HepG2 (cell line): ENCODE results near the gene ZXDC. TPM values are rescaled to one million over a fixed set of nuclear protein-coding genes. Genes with fewer than 3 reads are reported as not detected.

Source experiments
- ATAC-seq: fragments of 200-7000 bp; cut with Tn5 transposase; 3 replicates; pipeline ENCODE4 v1.9.1; 2020; ENCODE audit warnings: mild to moderate bottlenecking, moderate library complexity
- BruUV-seq: library from RNA; stranded (reverse); fragments of 400-500 nt; replicated peaks from 2 replicates; lab custom pipeline; 2021; lab: Mats Ljungman, UMichigan
- CTCF ChIA-PET: fragments of 300-600 bp; formaldehyde crosslinking; extraction: SDS; loops from one replicate; lab custom pipeline; 2021; ENCODE audit warnings: low total read pairs, inconsistent platforms, low intra/inter-chr PET ratio; lab: Yijun Ruan, JAX
- POLR2A ChIA-PET: fragments of 350-600 bp; sonication (Branson Sonifier 250); formaldehyde crosslinking; loops from one replicate; lab custom pipeline; 2020; ENCODE audit warnings: antibody characterized with exemption, inconsistent platforms; lab: Yijun Ruan, JAX
- DNase-seq: peaks from one replicate; pipeline ENCODE4 v3.0.0-alpha.2; 2015; ENCODE audit warnings: low spot score
- FAIRE-seq: peaks from 3 replicates; lab custom pipeline; 2011; peaks lifted over from hg19 to GRCh38; lab: Jason Lieb, UNC
- H2AFZ ChIP-seq: one replicate; pipeline ENCODE4 v1.6.1; 2011; ENCODE audit warnings: low read length, inconsistent platforms
- H3K27ac ChIP-seq: fragments of 300-600 bp; 3 replicates; pipeline ENCODE4 v1.8.0; 2011; ENCODE audit warnings: mixed run types, mild to moderate bottlenecking, mixed read lengths, low read length, inconsistent platforms; ENCODE audit not compliant: insufficient read depth; ENCODE audit errors: extremely low read length
- H3K27me3 ChIP-seq, 2 experiments: fragments of 200-600 bp in 1 of 2; 2 replicates in 1 of 2; 3 replicates in 1 of 2; pipeline versions ENCODE4 v1.6.0 to v1.8.0; 2011; ENCODE audit warnings: low read length in 2 of 2, mild to moderate bottlenecking in 2 of 2, moderate library complexity in 2 of 2, inconsistent platforms in 1 of 2; ENCODE audit not compliant: insufficient read depth in 2 of 2, control insufficient read depth in 1 of 2
- H3K36me3 ChIP-seq, 2 experiments: fragments of 200-600 bp in 1 of 2; replicated peaks in 1 of 2; 2 replicates in 1 of 2; 3 replicates in 1 of 2; pipeline versions ENCODE4 v1.5.1 to v1.8.0; 2011; ENCODE audit warnings: low read length in 2 of 2, inconsistent platforms in 1 of 2; ENCODE audit not compliant: insufficient read depth in 2 of 2, control insufficient read depth in 1 of 2
- H3K4me1 ChIP-seq: 2 replicates; pipeline ENCODE4 v1.5.1; 2012; ENCODE audit warnings: low read length, inconsistent platforms; ENCODE audit not compliant: insufficient read depth
- H3K4me2 ChIP-seq: 2 replicates; pipeline ENCODE4 v1.6.0; 2011; ENCODE audit warnings: low read depth, low read length, inconsistent platforms
- H3K4me3 ChIP-seq, 3 experiments: fragments of 200-600 bp in 1 of 3; sonication (generic), shearing (Covaris generic) in 1 of 3; replicated peaks in 1 of 3; 2 replicates each; pipeline ENCODE4 v1.5.1; 2011 to 2016; ENCODE audit warnings: low read length in 3 of 3, inconsistent platforms in 2 of 3, low read depth in 2 of 3, mild to moderate bottlenecking in 2 of 3, control low read depth in 1 of 3, mixed read lengths in 1 of 3; ENCODE audit not compliant: insufficient read depth in 1 of 3
- H3K79me2 ChIP-seq: one replicate; pipeline ENCODE4 v1.6.1; 2011; ENCODE audit warnings: low read length, inconsistent platforms; ENCODE audit not compliant: insufficient read depth
- H3K9ac ChIP-seq: 2 replicates; pipeline ENCODE4 v1.6.0; 2011; ENCODE audit warnings: mild to moderate bottlenecking, low read depth, low read length, inconsistent platforms; ENCODE audit not compliant: insufficient read depth
- H3K9me3 ChIP-seq: 2 replicates; pipeline ENCODE4 v1.5.1; 2012; ENCODE audit warnings: mild to moderate bottlenecking, low read length
- H4K20me1 ChIP-seq: 2 replicates; pipeline ENCODE4 v1.6.0; 2011; ENCODE audit warnings: inconsistent platforms, mild to moderate bottlenecking, low read length, moderate library complexity; ENCODE audit not compliant: insufficient read depth
- MAF1 ChIP-seq: sonication (generic); formaldehyde crosslinking; IDR thresholded peaks from 2 replicates; pipeline ENCODE4 v1.5.0; 2020; ENCODE audit warnings: missing genetic modification reagents, borderline replicate concordance
- NFYC ChIP-seq: IDR thresholded peaks from 2 replicates; pipeline ENCODE4 v1.6.1; 2016; ENCODE audit warnings: missing genetic modification reagents, missing compliant biosample characterization
- NKX3-1 ChIP-seq: sonication (generic); formaldehyde crosslinking; IDR thresholded peaks from 2 replicates; pipeline ENCODE4 v1.5.0; 2020; ENCODE audit warnings: missing genetic modification reagents
- ONECUT2 ChIP-seq: sonication (generic); formaldehyde crosslinking; IDR thresholded peaks from 2 replicates; pipeline ENCODE4 v1.4.0; 2020; ENCODE audit warnings: missing genetic modification reagents
- RAD51 ChIP-seq: fragments of 450-650 bp; IDR thresholded peaks from 2 replicates; pipeline ENCODE4 v1.6.1; 2016; ENCODE audit warnings: borderline replicate concordance
- REXO4 ChIP-seq: sonication (generic); formaldehyde crosslinking; IDR thresholded peaks from 2 replicates; pipeline ENCODE4 v1.8.0; 2022; ENCODE audit warnings: missing genetic modification reagents, mild to moderate bottlenecking, borderline replicate concordance
- SKI ChIP-seq: fragments of 450-650 bp; IDR thresholded peaks from one replicate; pipeline ENCODE4 v1.6.1; 2018; ENCODE audit warnings: mild to moderate bottlenecking; ENCODE audit not compliant: partially characterized antibody
- ZBTB14 ChIP-seq: sonication (generic); formaldehyde crosslinking; IDR thresholded peaks from 2 replicates; pipeline ENCODE4 v1.4.0; 2020; ENCODE audit warnings: missing genetic modification reagents
- ZFAT ChIP-seq: sonication (generic); formaldehyde crosslinking; conservative IDR thresholded peaks from 2 replicates; pipeline ENCODE4 v1.8.1; 2023; ENCODE audit warnings: missing genetic modification reagents, inconsistent platforms
- ZGPAT ChIP-seq: IDR thresholded peaks from 2 replicates; pipeline ENCODE4 v1.6.1; 2016; ENCODE audit warnings: mild to moderate bottlenecking
- ZNF160 ChIP-seq: sonication (generic); formaldehyde crosslinking; IDR thresholded peaks from 2 replicates; pipeline ENCODE4 v1.8.0; 2022; ENCODE audit warnings: mild to moderate bottlenecking, inconsistent platforms, missing genetic modification reagents
- ZNF205 ChIP-seq: IDR thresholded peaks from 2 replicates; pipeline ENCODE4 v1.6.1; 2018; ENCODE audit warnings: missing biosample characterization, missing genetic modification reagents
- ZNF746 ChIP-seq: sonication (generic); formaldehyde crosslinking; IDR thresholded peaks from 2 replicates; pipeline ENCODE4 v1.8.0; 2022; ENCODE audit warnings: mild to moderate bottlenecking, missing genetic modification reagents
- WGBS: methylation state at CpG from one replicate; pipeline ENCODE4 v1.1.6; 2017; ENCODE audit warnings: low lambda C conversion rate; 5-methylcytosine and 5-hydroxymethylcytosine counted together
- in situ Hi-C: cut with HindIII; loops from 2 replicates; pipeline ENCODE4 v1.10.0; 2017; ENCODE audit warnings: low pct_unique_long_range_greater_than_20kb; ENCODE audit not compliant: extremely low pct_ligation_motif_present
- intact Hi-C: fragments of 100-400 bp; cut with micrococcal nuclease; formaldehyde crosslinking; loops from one replicate; pipeline ENCODE4 v1.10.0; 2022; ENCODE audit not compliant: unreplicated experiment
- polyA plus RNA-seq, 8 experiments: library from polyadenylated mRNA; depleted of rRNA in 3 of 8; stranded (reverse) in 7 of 8; unstranded in 1 of 8; fragments of >200 nt; fragmentation: Illumina TruSeq in 4 of 8; extraction: Trizol in 4 of 8; gene quantifications; 2 replicates each; pipeline versions ENCODE4 v1.2.1 to v1.2.3, GENCODE V29; 2011 to 2016; ENCODE audit warnings: low read depth in 4 of 8, missing spikeins in 1 of 8, mixed read lengths in 1 of 8; ENCODE audit not compliant: insufficient read depth in 1 of 8
- total RNA-seq, 5 experiments: library from RNA; depleted of rRNA; stranded (reverse); fragments of >200 nt; fragmentation: Illumina TruSeq; extraction: Trizol; gene quantifications; 2 replicates each; pipeline ENCODE4 v1.2.3, GENCODE V29; 2016; ENCODE audit warnings: low read depth in 1 of 5

Gene ZXDC
- total and polyA plus RNA-seq, 2 of the 13 experiments (the other 11 are each of a cell fraction or from before 2014, with no cell fraction given) = 17.6 to 21.2 TPM

GRCh38 chr3:126508564-126508964 is 32.9 kb upstream of the ZXDC start:
- H2AFZ ChIP-seq = no peak overlapping the region
- no TSS peak for BruUV-seq
- H3K4me2 ChIP-seq = no peak overlapping the region
- no peak for ATAC-seq
- ChIA-PET POLR2A (interaction anchor here (1.2 kb wide), 1 partner anchor 10 kb away, joined by 4 read pairs; no protein-coding TSS in a partner anchor), CTCF (no interaction called here)
- H3K9ac ChIP-seq = no peak overlapping the region
- no peaks in the 10 kb centered on the region for H3K9me3 ChIP-seq
- in situ Hi-C loops = no loop called here
- H3K4me3 ChIP-seq = no peak overlapping the region
- no peak overlapping the region for H3K27ac ChIP-seq
- peaks cover 0 to 3% of the 10 kb centered on the region in 2 experiments; a peak in 1 of 5 replicates for H3K27me3 ChIP-seq
- TF ChIP-seq ZNF205 (CRISPR knock-in tag) (no peak), ZFAT (CRISPR knock-in tag) (no peak), ZBTB14 (CRISPR knock-in tag) (no peak), SKI (no peak), ZNF746 (no peak), MAF1 (CRISPR knock-in tag) (no peak), ZGPAT (no peak), RAD51 (no peak), ONECUT2 (CRISPR knock-in tag) (no peak), NFYC (no peak), ZNF160 (CRISPR knock-in tag) (no peak), REXO4 (CRISPR knock-in tag) (no peak), NKX3-1 (CRISPR knock-in tag) (no peak)
- intact Hi-C loops = no loop called here
- peaks cover 8% of the 10 kb centered on the region; the same call in 1 of the 2 replicates for H3K4me1 ChIP-seq
- WGBS = 50% methylated on average over 2 of the region's 4 CpGs
- no peaks in the 10 kb centered on the region for H3K79me2 ChIP-seq
- FAIRE-seq = no peak
- no peak for DNase-seq
- H4K20me1 ChIP-seq = no peaks in the 10 kb centered on the region
- no peaks in the 10 kb centered on the region for H3K36me3 ChIP-seq
